ENCODE data around the gene TNFRSF13B. TPM values are rescaled to one million over a fixed set of nuclear protein-coding genes. Genes with fewer than 3 reads are reported as not detected.

Gene TNFRSF13B
- total and polyA plus RNA-seq, 10 of the 15 experiments (the other 5 are each of a cell fraction or from before 2014, with no cell fraction given), result 15.5 to 231 (median 119) TPM

DNA sequence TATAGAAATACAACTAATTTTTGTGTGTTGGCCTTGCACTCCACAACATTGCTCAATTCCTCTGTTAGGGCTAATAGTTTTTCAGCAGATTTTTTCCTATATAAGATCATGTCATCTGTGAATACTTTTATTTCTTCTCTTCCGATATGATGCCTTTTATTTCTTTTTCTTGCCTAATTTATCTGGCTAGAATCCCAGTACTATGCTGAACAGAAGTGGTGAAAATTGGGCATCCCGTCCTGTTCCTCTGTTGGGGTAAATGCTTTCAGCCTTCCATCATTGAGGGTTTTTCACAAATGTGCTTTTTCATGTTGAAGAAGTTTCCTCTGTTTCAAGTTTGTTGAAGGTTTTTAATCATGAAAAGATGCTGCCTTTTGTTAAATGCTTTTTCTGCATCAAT, 22.7 kb upstream of the TNFRSF13B start:
- Histone ChIP-seq H3K4me2 (ENCODE audit: control insufficient read depth, insufficient read depth) (no peak overlapping the region), H3K9ac (ENCODE audit: control insufficient read depth, insufficient read depth, low read length) (no peak overlapping the region), H3K79me2 (ENCODE audit: control insufficient read depth, insufficient read depth, low read length) (peaks cover 13% of the 10 kb centered on the region), H3K27ac (ENCODE audit: control insufficient read depth, insufficient read depth) (no peak overlapping the region), H4K20me1 (ENCODE audit: control insufficient read depth, insufficient read depth) (no peaks in the 10 kb centered on the region), H3K36me3 (ENCODE audit: control insufficient read depth in 2 of 2, insufficient read depth in 2 of 2, low read length in 1 of 2) (no peaks in the 10 kb centered on the region), H3K27me3 (replicated peaks in 1 of 2; ENCODE audit: control insufficient read depth in 2 of 2, insufficient read depth in 2 of 2, low read length in 1 of 2) (no peaks in the 10 kb centered on the region), H3K4me3 (no peak overlapping the region), H2AFZ (ENCODE audit: control insufficient read depth, low read depth, low read length) (no peak overlapping the region), H3K9me3 (replicated peaks; ENCODE audit: control insufficient read depth, insufficient read depth, low read length) (no peaks in the 10 kb centered on the region), H3K4me1 (ENCODE audit: control insufficient read depth, insufficient read depth, low read length) (peaks cover 22% of the 10 kb centered on the region)
- intact Hi-C loops (cut with micrococcal nuclease; ENCODE audit: unreplicated experiment), result loop anchor here (10.0 kb wide), 1 partner anchor 50 kb away; no protein-coding TSS in a partner anchor
- FAIRE-seq (no peak), DNase-seq (ENCODE audit: low read depth, low spot score) (no peak), ATAC-seq (no peak)
- ChIA-PET RAD21 (ENCODE audit: unreplicated experiment) (interaction anchor here (22.6 kb wide), 1 partner anchor 28 kb away, joined by 913 read pairs; the partner anchor contains the start of gene TNFRSF13B), SMC1A (ENCODE audit: uncharacterized antibody, unreplicated experiment) (interaction anchor here (3.9 to 21.7 kb wide), 2 partner anchors 23 to 80 kb away, joined by 43 to 812 read pairs; partner anchors contain the start of gene TNFRSF13B), POLR2A (interaction anchor here (21.9 kb wide), 1 partner anchor 24 kb away, joined by 656 read pairs; the partner anchor contains the start of gene TNFRSF13B), CTCF (interaction anchor here (8.5 to 11.9 kb wide), 2 partner anchors 24 to 81 kb away, joined by 92 to 361 read pairs; partner anchors contain the start of gene TNFRSF13B)
- no TSS peak for BruUV-seq (replicated peaks)
- in situ Hi-C loops (cut with MboI), result loop anchor here (25.0 kb wide), 1 partner anchor 1918 kb away; no protein-coding TSS in a partner anchor
- 85% methylated on average over 2 of the region's 2 CpGs for WGBS (ENCODE audit: insufficient coverage, insufficient replicate concordance, low lambda C conversion rate, missing lambda C conversion rate)
- TF ChIP-seq, protein P1, sequence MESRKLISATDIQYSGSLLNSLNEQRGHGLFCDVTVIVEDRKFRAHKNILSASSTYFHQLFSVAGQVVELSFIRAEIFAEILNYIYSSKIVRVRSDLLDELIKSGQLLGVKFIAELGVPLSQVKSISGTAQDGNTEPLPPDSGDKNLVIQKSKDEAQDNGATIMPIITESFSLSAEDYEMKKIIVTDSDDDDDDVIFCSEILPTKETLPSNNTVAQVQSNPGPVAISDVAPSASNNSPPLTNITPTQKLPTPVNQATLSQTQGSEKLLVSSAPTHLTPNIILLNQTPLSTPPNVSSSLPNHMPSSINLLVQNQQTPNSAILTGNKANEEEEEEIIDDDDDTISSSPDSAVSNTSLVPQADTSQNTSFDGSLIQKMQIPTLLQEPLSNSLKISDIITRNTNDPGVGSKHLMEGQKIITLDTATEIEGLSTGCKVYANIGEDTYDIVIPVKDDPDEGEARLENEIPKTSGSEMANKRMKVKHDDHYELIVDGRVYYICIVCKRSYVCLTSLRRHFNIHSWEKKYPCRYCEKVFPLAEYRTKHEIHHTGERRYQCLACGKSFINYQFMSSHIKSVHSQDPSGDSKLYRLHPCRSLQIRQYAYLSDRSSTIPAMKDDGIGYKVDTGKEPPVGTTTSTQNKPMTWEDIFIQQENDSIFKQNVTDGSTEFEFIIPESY (IDR thresholded peaks at IDR 0.05), result no peak
- TF ChIP-seq HDGF (IDR thresholded peaks at IDR 0.05) (no peak), WRNIP1 (IDR thresholded peaks at IDR 0.05; ENCODE audit: borderline replicate concordance, low read depth, low read length) (no peak), ASH2L (IDR thresholded peaks at IDR 0.05; ENCODE audit: borderline replicate concordance, low read depth) (no peak), SIX5 (IDR thresholded peaks at IDR 0.05; ENCODE audit: low read depth, low read length, severe bottlenecking) (no peak), ESRRA (IDR thresholded peaks at IDR 0.05; ENCODE audit: low read length) (no peak), DPF2 (IDR thresholded peaks at IDR 0.05) (no peak), FOXK2 (IDR thresholded peaks at IDR 0.05) (no peak)
- TF ChIP-seq, protein P2, sequence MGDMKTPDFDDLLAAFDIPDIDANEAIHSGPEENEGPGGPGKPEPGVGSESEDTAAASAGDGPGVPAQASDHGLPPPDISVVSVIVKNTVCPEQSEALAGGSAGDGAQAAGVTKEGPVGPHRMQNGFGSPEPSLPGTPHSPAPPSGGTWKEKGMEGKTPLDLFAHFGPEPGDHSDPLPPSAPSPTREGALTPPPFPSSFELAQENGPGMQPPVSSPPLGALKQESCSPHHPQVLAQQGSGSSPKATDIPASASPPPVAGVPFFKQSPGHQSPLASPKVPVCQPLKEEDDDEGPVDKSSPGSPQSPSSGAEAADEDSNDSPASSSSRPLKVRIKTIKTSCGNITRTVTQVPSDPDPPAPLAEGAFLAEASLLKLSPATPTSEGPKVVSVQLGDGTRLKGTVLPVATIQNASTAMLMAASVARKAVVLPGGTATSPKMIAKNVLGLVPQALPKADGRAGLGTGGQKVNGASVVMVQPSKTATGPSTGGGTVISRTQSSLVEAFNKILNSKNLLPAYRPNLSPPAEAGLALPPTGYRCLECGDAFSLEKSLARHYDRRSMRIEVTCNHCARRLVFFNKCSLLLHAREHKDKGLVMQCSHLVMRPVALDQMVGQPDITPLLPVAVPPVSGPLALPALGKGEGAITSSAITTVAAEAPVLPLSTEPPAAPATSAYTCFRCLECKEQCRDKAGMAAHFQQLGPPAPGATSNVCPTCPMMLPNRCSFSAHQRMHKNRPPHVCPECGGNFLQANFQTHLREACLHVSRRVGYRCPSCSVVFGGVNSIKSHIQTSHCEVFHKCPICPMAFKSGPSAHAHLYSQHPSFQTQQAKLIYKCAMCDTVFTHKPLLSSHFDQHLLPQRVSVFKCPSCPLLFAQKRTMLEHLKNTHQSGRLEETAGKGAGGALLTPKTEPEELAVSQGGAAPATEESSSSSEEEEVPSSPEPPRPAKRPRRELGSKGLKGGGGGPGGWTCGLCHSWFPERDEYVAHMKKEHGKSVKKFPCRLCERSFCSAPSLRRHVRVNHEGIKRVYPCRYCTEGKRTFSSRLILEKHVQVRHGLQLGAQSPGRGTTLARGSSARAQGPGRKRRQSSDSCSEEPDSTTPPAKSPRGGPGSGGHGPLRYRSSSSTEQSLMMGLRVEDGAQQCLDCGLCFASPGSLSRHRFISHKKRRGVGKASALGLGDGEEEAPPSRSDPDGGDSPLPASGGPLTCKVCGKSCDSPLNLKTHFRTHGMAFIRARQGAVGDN (IDR thresholded peaks at IDR 0.05), result no peak
- TF ChIP-seq, protein P3, sequence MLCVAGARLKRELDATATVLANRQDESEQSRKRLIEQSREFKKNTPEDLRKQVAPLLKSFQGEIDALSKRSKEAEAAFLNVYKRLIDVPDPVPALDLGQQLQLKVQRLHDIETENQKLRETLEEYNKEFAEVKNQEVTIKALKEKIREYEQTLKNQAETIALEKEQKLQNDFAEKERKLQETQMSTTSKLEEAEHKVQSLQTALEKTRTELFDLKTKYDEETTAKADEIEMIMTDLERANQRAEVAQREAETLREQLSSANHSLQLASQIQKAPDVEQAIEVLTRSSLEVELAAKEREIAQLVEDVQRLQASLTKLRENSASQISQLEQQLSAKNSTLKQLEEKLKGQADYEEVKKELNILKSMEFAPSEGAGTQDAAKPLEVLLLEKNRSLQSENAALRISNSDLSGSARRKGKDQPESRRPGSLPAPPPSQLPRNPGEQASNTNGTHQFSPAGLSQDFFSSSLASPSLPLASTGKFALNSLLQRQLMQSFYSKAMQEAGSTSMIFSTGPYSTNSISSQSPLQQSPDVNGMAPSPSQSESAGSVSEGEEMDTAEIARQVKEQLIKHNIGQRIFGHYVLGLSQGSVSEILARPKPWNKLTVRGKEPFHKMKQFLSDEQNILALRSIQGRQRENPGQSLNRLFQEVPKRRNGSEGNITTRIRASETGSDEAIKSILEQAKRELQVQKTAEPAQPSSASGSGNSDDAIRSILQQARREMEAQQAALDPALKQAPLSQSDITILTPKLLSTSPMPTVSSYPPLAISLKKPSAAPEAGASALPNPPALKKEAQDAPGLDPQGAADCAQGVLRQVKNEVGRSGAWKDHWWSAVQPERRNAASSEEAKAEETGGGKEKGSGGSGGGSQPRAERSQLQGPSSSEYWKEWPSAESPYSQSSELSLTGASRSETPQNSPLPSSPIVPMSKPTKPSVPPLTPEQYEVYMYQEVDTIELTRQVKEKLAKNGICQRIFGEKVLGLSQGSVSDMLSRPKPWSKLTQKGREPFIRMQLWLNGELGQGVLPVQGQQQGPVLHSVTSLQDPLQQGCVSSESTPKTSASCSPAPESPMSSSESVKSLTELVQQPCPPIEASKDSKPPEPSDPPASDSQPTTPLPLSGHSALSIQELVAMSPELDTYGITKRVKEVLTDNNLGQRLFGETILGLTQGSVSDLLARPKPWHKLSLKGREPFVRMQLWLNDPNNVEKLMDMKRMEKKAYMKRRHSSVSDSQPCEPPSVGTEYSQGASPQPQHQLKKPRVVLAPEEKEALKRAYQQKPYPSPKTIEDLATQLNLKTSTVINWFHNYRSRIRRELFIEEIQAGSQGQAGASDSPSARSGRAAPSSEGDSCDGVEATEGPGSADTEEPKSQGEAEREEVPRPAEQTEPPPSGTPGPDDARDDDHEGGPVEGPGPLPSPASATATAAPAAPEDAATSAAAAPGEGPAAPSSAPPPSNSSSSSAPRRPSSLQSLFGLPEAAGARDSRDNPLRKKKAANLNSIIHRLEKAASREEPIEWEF (IDR thresholded peaks at IDR 0.05; ENCODE audit: insufficient replicate concordance, low read depth, low read length), result no peak
